Gastroesophageal sphincter (tissue), 3 donors: Measurements from ENCODE around the gene SULT4A1.

Source experiments
- CTCF ChIP-seq, 4 experiments: fragments of 200-600 bp in 2 of 4; fragments of 450-650 bp in 2 of 4; sonication (generic) in 1 of 4; IDR thresholded peaks; one replicate each; pipeline ENCODE4 v1.5.1; 2017 to 2019; ENCODE audit warnings: antibody characterized with exemption in 4 of 4, mild to moderate bottlenecking in 2 of 4, moderate library complexity in 2 of 4
- EP300 ChIP-seq: sonication (generic); formaldehyde crosslinking; IDR thresholded peaks from one replicate; pipeline ENCODE4 v1.6.1; 2017; ENCODE audit warnings: antibody characterized with exemption, mild to moderate bottlenecking
- POLR2A ChIP-seq, 2 donors: fragments of 450-650 bp; IDR thresholded peaks; one replicate each; pipeline ENCODE4 v1.6.1; 2017; ENCODE audit warnings: antibody characterized with exemption in 2 of 2, mild to moderate bottlenecking in 2 of 2, moderate library complexity in 1 of 2

GRCh38 chr22:43827003-43827735 lies 35.1 kb downstream of the SULT4A1 start:
- no peak for TF ChIP-seq CTCF (IDR thresholded peaks at IDR 0.05)
- TF ChIP-seq POLR2A (IDR thresholded peaks at IDR 0.05), result no peak
- no peak for TF ChIP-seq EP300
